ENCODE data around the gene NARF. TPM values are rescaled to one million over a fixed set of nuclear protein-coding genes. Genes with fewer than 3 reads are reported as not detected.
A peak's percentile ranks its signal among the peaks of the same experiment; 100 is the strongest.

Gene NARF
- total and polyA plus RNA-seq, 2 experiments from 2014 or later = 66.1 to 67.1 TPM

DNA sequence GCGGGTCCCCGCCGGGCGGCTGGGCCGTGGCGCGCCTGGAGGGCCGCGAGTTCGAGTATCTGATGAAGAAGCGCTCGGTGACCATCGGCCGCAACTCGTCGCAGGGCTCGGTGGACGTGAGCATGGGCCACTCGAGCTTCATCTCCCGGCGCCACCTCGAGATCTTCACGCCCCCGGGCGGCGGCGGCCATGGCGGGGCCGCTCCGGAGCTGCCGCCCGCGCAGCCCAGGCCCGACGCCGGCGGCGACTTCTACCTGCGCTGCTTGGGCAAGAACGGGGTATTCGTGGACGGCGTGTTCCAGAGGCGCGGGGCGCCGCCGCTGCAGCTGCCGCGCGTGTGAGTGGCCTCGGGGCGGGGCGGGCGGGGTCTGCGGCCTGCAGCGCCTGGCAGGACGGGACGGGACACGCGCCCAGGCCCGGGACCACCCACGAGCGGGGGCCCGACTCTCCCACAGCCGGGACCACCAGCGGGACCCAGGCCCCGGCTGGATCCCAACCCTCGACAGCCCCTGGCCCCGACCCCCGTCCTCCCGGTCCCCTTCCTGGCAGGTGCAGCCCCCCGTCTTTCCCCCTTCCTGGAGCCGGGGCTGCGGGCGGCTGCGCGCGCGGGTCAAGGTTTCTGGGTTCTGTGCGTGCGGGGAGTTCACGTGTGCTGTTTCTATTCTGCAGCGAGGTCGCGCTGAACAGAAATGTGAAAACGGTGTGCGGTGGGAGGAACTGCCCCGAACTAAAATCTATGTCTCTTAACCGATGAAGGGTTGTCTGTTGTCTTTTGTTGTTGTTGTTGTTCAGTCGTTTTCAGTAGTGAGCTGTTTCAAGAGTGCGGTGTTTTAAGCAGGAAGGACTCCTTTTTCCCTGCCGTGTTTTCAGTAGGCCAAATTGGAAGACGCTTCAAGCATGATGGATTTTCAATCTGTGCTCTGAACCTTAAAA, 61.7 kb downstream of the NARF start (continued):
- TF ChIP-seq, protein P1, sequence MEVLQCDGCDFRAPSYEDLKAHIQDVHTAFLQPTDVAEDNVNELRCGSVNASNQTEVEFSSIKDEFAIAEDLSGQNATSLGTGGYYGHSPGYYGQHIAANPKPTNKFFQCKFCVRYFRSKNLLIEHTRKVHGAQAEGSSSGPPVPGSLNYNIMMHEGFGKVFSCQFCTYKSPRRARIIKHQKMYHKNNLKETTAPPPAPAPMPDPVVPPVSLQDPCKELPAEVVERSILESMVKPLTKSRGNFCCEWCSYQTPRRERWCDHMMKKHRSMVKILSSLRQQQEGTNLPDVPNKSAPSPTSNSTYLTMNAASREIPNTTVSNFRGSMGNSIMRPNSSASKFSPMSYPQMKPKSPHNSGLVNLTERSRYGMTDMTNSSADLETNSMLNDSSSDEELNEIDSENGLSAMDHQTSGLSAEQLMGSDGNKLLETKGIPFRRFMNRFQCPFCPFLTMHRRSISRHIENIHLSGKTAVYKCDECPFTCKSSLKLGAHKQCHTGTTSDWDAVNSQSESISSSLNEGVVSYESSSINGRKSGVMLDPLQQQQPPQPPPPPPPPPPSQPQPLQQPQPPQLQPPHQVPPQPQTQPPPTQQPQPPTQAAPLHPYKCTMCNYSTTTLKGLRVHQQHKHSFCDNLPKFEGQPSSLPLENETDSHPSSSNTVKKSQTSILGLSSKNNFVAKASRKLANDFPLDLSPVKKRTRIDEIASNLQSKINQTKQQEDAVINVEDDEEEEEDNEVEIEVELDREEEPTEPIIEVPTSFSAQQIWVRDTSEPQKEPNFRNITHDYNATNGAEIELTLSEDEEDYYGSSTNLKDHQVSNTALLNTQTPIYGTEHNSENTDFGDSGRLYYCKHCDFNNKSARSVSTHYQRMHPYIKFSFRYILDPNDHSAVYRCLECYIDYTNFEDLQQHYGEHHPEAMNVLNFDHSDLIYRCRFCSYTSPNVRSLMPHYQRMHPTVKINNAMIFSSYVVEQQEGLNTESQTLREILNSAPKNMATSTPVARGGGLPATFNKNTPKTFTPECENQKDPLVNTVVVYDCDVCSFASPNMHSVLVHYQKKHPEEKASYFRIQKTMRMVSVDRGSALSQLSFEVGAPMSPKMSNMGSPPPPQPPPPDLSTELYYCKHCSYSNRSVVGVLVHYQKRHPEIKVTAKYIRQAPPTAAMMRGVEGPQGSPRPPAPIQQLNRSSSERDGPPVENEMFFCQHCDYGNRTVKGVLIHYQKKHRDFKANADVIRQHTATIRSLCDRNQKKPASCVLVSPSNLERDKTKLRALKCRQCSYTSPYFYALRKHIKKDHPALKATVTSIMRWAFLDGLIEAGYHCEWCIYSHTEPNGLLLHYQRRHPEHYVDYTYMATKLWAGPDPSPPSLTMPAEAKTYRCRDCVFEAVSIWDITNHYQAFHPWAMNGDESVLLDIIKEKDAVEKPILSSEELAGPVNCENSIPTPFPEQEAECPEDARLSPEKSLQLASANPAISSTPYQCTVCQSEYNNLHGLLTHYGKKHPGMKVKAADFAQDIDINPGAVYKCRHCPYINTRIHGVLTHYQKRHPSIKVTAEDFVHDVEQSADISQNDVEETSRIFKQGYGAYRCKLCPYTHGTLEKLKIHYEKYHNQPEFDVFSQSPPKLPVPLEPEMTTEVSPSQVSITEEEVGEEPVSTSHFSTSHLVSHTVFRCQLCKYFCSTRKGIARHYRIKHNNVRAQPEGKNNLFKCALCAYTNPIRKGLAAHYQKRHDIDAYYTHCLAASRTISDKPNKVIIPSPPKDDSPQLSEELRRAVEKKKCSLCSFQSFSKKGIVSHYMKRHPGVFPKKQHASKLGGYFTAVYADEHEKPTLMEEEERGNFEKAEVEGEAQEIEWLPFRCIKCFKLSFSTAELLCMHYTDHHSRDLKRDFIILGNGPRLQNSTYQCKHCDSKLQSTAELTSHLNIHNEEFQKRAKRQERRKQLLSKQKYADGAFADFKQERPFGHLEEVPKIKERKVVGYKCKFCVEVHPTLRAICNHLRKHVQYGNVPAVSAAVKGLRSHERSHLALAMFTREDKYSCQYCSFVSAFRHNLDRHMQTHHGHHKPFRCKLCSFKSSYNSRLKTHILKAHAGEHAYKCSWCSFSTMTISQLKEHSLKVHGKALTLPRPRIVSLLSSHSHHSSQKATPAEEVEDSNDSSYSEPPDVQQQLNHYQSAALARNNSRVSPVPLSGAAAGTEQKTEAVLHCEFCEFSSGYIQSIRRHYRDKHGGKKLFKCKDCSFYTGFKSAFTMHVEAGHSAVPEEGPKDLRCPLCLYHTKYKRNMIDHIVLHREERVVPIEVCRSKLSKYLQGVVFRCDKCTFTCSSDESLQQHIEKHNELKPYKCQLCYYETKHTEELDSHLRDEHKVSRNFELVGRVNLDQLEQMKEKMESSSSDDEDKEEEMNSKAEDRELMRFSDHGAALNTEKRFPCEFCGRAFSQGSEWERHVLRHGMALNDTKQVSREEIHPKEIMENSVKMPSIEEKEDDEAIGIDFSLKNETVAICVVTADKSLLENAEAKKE (CRISPR knock-in tag; IDR thresholded peaks at IDR 0.05) = no peak
- TF ChIP-seq EZH2 (IDR thresholded peaks at IDR 0.05; ENCODE audit: low read depth, unreplicated experiment) = no peak
- TF ChIP-seq, protein P2, sequence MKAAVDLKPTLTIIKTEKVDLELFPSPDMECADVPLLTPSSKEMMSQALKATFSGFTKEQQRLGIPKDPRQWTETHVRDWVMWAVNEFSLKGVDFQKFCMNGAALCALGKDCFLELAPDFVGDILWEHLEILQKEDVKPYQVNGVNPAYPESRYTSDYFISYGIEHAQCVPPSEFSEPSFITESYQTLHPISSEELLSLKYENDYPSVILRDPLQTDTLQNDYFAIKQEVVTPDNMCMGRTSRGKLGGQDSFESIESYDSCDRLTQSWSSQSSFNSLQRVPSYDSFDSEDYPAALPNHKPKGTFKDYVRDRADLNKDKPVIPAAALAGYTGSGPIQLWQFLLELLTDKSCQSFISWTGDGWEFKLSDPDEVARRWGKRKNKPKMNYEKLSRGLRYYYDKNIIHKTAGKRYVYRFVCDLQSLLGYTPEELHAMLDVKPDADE (IDR thresholded peaks at IDR 0.05) = no peak

DNA sequence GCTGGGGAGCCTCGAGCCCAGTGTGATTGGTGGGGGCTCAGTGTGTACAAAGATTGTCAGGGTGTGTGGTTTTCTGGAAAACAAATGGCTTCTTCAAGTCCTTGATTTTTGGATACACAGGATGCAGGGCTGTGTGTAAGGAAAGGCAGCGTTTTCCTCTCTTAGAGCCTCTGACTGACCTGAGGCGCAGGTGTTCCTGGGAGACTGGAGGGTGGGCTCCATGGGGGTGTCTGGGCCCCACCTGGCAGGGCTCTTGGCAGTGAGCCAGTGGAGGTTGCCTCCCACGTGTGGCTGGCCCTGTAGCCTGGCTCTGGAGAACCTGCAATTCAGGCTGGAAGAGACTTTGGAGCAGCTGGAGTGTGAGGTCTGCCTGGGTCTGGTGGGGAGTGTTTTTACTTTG, 66.0 kb downstream of the NARF start:
- Histone ChIP-seq H3K79me2 (replicated peaks; ENCODE audit: insufficient read depth) (peaks cover 94% of the 10 kb centered on the region), H3K9me2 (ENCODE audit: insufficient read depth) (no peaks in the 10 kb centered on the region), H3K4me2 (no peak overlapping the region), H2AFZ (no peak overlapping the region), H3K27ac (ENCODE audit: low read depth) (0 out of 2 replicates have a peak overlapping the region, but pooled peaks have one; percentile 30), H3K4me1 (ENCODE audit: insufficient read depth) (peaks cover 6% of the 10 kb centered on the region), H3K36me3 (ENCODE audit: insufficient read depth) (no peaks in the 10 kb centered on the region), H3F3A (replicated peaks; ENCODE audit: low read depth) (peaks cover 10% of the 10 kb centered on the region; the same call in 1 of the 2 replicates), H4K20me1 (replicated peaks; ENCODE audit: insufficient read depth) (peaks cover 73% of the 10 kb centered on the region), H3K4me3 (no peak overlapping the region), H3K27me3 (ENCODE audit: insufficient read depth) (no peaks in the 10 kb centered on the region)
- H3K27ac Mint-ChIP-seq = peak overlapping the region; percentile 61; the same call in 1 of the 2 replicates
- DNase-seq (ENCODE audit: low spot score) (no peak), ATAC-seq (no peak)
- peaks cover 13% of the 10 kb centered on the region for H3K36me3 Mint-ChIP-seq (ENCODE audit: low read depth)
- no peak overlapping the region for H3K4me3 Mint-ChIP-seq
- H3K4me1 Mint-ChIP-seq = peaks cover 29% of the 10 kb centered on the region
- H3K27me3 Mint-ChIP-seq (ENCODE audit: insufficient read depth, low read depth, poor library complexity) = peaks cover 2% of the 10 kb centered on the region
- H3K9me3 Mint-ChIP-seq = no peaks in the 10 kb centered on the region
- TF ChIP-seq, protein P3, sequence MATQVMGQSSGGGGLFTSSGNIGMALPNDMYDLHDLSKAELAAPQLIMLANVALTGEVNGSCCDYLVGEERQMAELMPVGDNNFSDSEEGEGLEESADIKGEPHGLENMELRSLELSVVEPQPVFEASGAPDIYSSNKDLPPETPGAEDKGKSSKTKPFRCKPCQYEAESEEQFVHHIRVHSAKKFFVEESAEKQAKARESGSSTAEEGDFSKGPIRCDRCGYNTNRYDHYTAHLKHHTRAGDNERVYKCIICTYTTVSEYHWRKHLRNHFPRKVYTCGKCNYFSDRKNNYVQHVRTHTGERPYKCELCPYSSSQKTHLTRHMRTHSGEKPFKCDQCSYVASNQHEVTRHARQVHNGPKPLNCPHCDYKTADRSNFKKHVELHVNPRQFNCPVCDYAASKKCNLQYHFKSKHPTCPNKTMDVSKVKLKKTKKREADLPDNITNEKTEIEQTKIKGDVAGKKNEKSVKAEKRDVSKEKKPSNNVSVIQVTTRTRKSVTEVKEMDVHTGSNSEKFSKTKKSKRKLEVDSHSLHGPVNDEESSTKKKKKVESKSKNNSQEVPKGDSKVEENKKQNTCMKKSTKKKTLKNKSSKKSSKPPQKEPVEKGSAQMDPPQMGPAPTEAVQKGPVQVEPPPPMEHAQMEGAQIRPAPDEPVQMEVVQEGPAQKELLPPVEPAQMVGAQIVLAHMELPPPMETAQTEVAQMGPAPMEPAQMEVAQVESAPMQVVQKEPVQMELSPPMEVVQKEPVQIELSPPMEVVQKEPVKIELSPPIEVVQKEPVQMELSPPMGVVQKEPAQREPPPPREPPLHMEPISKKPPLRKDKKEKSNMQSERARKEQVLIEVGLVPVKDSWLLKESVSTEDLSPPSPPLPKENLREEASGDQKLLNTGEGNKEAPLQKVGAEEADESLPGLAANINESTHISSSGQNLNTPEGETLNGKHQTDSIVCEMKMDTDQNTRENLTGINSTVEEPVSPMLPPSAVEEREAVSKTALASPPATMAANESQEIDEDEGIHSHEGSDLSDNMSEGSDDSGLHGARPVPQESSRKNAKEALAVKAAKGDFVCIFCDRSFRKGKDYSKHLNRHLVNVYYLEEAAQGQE (IDR thresholded peaks at IDR 0.05; ENCODE audit: unreplicated experiment) = no peak
